ENCODE data around the gene SCN5A.

Gene SCN5A

DNA sequence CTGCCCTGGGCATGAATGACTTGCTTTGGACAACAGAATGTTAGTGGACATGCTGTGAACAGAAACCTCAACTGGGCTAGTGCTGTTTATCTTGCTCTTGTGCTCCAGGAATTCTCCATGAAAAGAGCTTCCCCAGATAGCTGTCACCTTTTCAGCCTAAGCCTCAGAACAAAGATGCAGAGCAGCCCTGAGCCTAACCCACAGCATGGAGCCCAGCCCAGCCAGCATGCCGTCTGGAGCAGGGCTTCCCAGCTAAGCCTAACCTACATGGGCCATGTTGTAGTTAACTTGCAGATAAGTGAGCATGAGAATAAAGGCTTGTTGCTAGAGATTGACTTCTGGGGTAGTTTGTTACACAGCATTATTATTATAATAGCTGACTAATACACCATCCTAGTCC lies 48.9 kb downstream of the SCN5A start:
- no peak for DNase-seq (ENCODE audit: low spot score)

GRCh38 chr3:38599886-38600285 lies 49.6 kb downstream of the SCN5A start:
- DNase-seq (ENCODE audit: low spot score), result no peak

- DNase-seq (ENCODE audit: low spot score), result no peak
Measured at GRCh38 chr3:38598791-38599190, 50.7 kb downstream of the SCN5A start.

GRCh38 chr3:38597502-38598060 lies 51.9 kb downstream of the SCN5A start:
- no peak for DNase-seq (ENCODE audit: low spot score)

DNA sequence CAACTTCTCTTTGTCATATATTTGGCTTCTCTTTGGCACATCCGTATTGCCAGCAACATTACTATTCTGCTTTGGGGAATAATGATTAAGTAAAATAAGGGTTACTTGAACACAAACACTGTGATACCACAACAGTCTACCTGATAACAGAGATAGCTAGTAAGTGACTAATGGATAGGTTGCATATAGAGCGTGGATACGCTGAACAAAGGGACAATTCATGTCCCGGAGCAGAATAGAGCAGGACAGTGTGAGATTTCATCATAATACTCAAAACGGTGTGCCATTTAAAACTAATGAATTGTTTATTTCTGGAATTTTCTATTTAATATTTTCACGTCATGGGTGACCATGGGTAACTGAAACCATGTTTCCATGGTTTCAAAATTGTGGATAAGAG lies 54.1 kb downstream of the SCN5A start:
- no peak for DNase-seq (ENCODE audit: low spot score)

- peak; percentile 36 for DNase-seq (ENCODE audit: low spot score)
Measured at GRCh38 chr3:38590521-38590920, 59.0 kb downstream of the SCN5A start.

DNA sequence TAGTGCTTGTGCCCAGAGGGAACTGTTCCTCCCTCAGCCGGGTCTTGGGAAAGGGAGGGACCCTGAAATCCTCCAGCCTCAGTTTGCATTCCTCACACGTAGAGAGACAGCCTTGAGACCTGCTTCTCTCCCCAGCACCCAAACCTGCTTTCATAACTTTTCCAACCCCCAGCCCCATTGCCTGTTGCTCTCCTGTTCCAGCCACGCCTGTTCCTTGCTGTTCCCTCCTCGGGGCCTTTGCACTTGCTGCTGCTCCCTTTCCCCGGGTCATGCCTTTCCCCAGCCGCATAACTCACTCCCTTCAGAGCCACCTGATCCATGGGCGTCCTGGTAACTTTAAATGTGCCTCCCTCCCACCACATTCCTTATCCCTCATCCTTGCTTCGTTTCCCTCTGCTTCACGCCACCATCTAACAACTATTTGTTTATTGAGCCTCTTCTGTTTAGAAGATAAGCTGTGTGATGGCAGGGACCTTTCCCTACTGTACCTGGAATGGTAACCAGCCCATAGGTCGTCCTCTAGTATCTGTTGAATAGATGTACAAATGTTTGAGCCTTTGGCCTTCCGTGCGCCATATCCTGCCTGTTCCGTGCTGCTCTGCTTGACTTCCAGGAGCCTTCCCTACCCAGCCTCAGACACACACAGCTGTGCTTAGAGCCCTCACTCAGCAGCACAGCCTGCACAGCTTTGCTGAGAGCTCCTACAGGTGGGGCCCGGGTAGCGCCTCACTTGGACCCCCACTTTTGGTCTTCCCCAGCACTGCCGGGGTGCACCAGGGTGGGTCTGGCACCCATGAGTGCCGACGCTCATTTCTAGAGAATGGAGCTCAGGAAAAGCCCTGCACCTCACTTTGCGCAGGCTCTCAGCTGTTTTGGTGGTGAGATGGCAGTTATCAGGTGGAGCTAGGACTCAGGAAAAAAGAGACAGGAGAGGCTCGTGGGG lies 60.2 kb downstream of the SCN5A start:
- peak; percentile 28 for DNase-seq (ENCODE audit: low spot score)

DNA sequence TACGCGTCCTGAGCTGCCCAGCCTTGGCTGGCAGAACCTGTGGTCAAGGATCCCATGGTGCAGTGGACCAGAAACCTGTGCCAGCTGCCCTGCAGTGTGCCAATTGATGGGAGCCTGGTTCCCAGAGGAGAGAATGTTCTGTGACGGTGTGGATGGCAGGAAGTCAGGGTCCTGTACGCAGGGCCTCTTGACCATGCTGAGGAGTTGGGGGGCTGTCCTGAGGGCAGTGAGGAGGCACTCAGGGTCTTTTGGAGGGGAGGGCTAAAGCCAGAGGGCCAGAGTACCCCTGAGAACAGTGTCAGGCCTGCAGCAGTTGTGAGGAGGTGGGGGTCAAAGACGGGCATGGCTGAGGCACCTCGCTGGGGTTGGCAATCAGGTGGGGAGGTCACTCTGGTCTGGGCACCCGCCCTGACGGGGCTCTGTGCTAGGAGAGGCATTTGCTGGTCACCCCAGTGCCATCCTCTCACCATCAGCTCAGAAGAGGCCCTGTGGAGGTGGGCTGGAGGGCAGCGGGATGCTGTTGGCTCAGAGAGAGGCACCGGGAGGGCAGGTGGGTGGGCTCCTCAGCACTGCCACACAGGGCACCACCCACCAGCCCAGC lies 61.0 kb downstream of the SCN5A start:
- DNase-seq (ENCODE audit: low spot score), result peak; percentile 63

DNA sequence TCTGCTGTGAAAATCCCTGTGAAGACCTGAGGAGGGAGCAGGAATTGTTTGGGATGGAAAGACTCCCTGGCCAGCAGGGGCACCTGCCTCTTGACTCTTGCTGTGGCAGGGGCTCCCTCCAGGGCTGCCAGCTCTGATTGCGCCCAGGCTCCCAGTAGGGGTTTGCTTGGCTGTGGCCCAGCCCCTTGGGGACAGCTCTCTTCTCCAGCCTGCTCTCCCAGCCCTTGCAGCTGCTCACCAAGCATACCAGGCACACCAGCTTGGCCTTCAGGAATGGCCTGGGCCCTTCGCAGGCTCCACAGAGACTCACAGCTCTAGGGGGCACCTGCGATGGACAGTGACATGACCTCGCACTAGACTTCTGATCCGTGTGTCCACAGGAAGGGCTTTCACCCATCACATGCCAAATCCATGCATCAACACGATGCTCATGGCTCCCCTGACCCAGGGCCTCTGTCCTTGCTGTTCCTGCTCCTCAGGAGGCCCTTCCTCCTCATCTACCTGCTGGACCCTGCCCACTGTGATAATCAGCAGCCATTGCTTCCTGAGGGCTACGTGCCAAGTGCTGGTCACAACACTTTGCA lies 61.8 kb downstream of the SCN5A start:
- DNase-seq (ENCODE audit: low spot score), result peak; percentile 47

GRCh38 chr3:38586546-38587520 lies 62.7 kb downstream of the SCN5A start:
- DNase-seq (ENCODE audit: low spot score), result peak; percentile 33

DNA sequence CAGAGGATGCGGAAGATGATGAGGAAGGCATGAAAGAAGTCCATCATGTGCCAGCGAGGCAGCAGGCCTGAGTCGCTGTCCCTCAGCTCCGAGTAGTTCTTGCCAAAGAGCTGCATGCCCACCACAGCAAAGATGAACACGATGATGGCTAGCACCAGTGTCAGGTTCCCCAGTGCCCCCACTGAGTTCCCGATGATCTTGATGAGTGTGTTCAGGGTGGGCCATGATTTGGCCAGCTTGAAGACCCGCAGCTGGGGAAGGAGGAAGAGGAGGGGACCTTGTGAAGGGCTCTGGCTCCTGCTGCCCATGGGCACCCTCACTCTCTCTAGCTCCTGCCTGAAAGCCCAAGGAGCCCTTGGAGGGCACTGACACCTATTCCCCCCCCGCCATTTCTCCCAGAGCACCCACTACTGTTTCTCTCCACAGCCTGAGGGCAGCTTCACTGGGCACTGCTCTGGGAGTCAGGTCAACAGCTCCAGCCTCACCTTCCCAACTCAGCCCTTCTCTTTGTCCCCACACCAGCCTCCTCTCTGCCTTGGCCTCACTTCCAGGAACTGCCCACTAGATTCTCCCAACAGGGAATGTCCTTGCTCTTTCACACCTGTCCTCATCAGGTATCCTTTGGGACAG lies 63.6 kb downstream of the SCN5A start:
- peak; percentile 36 for DNase-seq (ENCODE audit: low spot score)

- DNase-seq (ENCODE audit: low spot score), result no peak
Measured at GRCh38 chr3:38583688-38584087, 65.8 kb downstream of the SCN5A start.

DNA sequence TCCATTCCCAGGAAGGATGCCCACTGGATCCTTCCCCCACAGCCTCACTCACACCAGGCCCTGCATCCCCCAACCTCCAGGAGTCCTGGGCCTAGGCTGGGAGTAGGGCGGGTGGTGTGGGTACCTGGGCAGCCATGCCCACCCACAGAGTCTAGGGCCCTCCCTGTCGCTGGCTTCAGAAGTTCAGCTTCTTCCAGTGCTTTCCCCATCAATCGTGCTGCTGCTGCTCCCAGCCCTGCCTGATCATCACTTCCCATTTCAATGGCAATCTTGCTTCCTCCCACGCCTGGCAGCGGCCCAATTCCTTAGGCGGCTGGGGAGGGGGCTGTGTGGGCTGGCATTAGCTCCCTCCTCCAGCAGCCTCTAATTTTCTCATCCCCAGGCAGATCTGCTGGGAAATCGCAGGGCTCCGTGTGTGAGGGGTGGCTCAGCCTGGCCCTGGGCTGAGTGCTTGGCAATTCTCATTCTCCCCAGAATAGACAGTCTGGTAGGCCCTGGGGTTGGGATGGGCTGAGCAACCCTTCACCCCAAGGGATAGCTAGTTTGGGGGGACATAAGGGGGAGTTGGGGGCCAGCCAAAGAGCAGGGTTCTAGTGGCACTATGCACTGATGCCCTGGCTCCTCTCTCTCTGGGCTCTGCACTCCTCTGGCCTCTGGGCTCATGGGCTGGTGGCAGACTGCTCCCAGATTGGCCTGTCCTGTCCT lies 66.4 kb downstream of the SCN5A start:
- DNase-seq (ENCODE audit: low spot score), result peak; percentile 60

- DNase-seq (ENCODE audit: low spot score), result no peak
Measured at GRCh38 chr3:38582316-38582715, 67.2 kb downstream of the SCN5A start.

DNA sequence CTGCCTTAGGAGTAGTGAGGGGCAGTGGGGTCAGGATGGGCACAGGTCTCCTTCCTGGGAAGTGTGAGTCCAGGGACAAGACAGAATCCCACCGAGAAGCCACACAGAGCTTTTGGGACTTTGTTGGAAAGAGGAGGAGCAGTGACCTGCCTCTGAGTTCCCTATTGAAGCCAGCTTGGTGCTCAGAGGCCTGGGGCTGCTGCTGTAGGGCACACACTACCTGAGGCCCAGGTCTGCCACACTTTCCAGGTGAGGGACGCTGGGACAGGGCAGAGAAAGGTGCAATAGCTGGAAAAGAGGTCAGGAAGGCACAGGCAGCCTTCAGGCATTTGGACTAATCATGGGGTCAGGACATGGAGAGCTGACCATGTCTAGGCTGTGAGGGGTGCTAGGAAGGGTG lies 67.7 kb downstream of the SCN5A start:
- DNase-seq (ENCODE audit: low spot score), result peak; percentile 30

DNA sequence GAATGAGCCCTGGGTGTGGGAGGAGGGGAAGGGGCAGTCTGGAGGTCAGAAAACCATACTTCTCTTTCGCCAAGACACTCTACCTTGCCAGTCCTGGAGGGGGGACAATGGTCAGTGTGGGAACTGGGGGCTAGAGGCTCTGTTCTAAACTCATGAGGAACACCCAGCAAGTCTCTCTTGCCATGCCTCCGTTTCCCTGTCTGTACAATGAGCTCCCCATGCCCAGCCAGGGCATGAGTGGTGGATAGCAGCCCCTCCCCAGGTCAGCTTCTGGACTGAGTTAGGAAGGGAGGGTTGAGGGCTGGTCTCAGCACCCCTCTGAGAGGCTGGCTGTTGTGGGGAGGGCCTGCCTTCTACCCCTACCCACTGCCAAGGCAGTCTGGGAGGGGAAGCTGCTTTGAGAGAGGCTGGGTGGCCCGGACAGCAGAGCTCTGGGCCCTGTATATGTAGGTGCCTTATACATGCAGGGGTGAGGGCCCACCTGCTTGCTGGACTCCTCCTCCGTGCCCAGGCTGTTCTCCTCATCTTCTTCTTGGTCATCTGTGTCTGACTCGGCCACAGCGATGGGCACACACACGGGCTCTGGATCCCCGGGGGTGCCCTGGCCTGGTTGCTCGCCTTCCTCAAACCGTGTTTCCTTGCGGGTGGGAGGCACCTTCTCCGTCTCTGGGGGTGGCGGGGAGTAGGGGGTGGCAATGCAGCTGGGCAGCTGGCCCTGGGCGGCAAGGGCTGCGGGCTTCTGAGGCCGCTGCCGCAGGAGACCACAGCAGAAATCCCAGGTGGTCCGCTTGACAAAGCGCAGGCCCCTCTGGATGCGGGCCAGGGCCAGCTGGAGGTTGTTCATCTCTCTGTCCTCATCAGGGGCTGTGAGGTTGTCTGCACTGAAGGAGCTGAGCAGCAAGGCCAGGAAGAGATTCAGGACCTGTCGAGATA lies 68.8 kb downstream of the SCN5A start:
- DNase-seq (ENCODE audit: low spot score), result peak; percentile 42

- peak; percentile 53 for DNase-seq (ENCODE audit: low spot score)
Measured at GRCh38 chr3:38579551-38580449, 69.7 kb downstream of the SCN5A start.

DNA sequence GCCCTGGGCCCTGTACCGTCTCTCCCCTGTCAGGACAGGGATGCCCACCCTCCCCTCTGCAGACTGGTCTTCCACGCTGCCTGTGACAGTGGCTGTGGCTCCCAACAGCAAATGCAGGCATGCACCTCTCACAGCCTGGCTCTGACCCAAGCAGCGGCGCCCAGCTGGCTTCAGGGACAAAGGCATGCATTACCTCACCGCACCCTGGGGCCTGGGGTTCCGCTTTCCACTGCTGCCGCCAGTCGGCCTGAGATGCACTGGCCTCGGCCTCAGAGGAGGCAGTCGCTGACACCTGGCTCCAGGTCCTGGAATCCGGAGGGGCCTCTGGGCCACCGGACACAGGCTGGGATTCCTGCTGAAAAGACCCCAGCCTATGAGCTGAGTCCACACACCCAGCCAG lies 70.3 kb downstream of the SCN5A start:
- peak; percentile 61 for DNase-seq (ENCODE audit: low spot score)

Measured in left forelimb (tissue), 1 donor.